Spinal cord (tissue), 10 donors: ENCODE measurements around the gene CCT2. TPM values are rescaled to one million over a fixed set of nuclear protein-coding genes. Genes with fewer than 3 reads are reported as not detected.

ENCODE experiments used
- DNase-seq, 6 donors: peaks; one replicate each; pipeline versions ENCODE4 v3.0.0 to v3.0.0-alpha.2; 2013 to 2015; ENCODE audit warnings: low spot score in 6 of 6, low read depth in 4 of 6
- H3K27ac ChIP-seq: one replicate; pipeline ENCODE4 v1.5.1; 2013; ENCODE audit warnings: low read depth, low read length, control low read depth
- H3K27me3 ChIP-seq: one replicate; pipeline ENCODE4 v1.6.1; 2013; ENCODE audit warnings: low read length; ENCODE audit not compliant: control insufficient read depth, insufficient read depth
- H3K36me3 ChIP-seq: one replicate; pipeline ENCODE4 v1.6.1; 2013; ENCODE audit warnings: low read length; ENCODE audit not compliant: control insufficient read depth, insufficient read depth
- H3K4me1 ChIP-seq: one replicate; pipeline ENCODE4 v1.6.1; 2013; ENCODE audit warnings: low read length; ENCODE audit not compliant: control insufficient read depth, insufficient read depth
- H3K4me3 ChIP-seq: one replicate; pipeline ENCODE4 v1.5.1; 2013; ENCODE audit warnings: low read depth, low read length, control low read depth
- H3K9me3 ChIP-seq: one replicate; pipeline ENCODE4 v1.6.1; 2013; ENCODE audit warnings: low read length; ENCODE audit not compliant: control insufficient read depth, insufficient read depth
- WGBS: methylation state at CpG from one replicate; pipeline ENCODE4 v1.1.5; 2013; ENCODE audit warnings: missing lambda C conversion rate; ENCODE audit not compliant: insufficient coverage; 5-methylcytosine and 5-hydroxymethylcytosine counted together
- polyA plus RNA-seq, 2 donors: library from polyadenylated mRNA; unstranded; fragments of 120-200 nt; gene quantifications; one replicate each; pipeline ENCODE4 v1.2.1, GENCODE V29; 2013; ENCODE audit not compliant: insufficient read length in 2 of 2
- total RNA-seq, 2 donors: library from RNA; depleted of rRNA in 1 of 2; stranded (reverse); fragments of 120-200 nt in 1 of 2; fragments of >200 nt in 1 of 2; gene quantifications; one replicate each; pipeline versions ENCODE4 v1.2.3 to v1.2.4, GENCODE V29; 2013 to 2014
- donor health status: healthy.

Gene CCT2
- total and polyA plus RNA-seq, 4 donors, result 207 to 220 (median 208) TPM

GRCh38 chr12:69623970-69624369 is 38.7 kb downstream of the CCT2 start:
- DNase-seq, result peak in 1 of 6 donors; percentile 28
- H3K9me3 ChIP-seq, result no peaks in the 10 kb centered on the region
- WGBS, result 89% methylated on average over 13 of the region's 13 CpGs
- H3K27ac ChIP-seq, result no peak overlapping the region
- no peaks in the 10 kb centered on the region for H3K4me1 ChIP-seq
- no peak overlapping the region for H3K4me3 ChIP-seq
- no peaks in the 10 kb centered on the region for H3K27me3 ChIP-seq
- no peaks in the 10 kb centered on the region for H3K36me3 ChIP-seq

- WGBS, result 50% methylated on average over 2 of the region's 8 CpGs
- H3K9me3 ChIP-seq, result no peaks in the 10 kb centered on the region
- DNase-seq, result no peak
- no peaks in the 10 kb centered on the region for H3K4me1 ChIP-seq
- H3K27ac ChIP-seq, result no peak overlapping the region
- no peak overlapping the region for H3K4me3 ChIP-seq
- H3K27me3 ChIP-seq, result no peaks in the 10 kb centered on the region
- no peaks in the 10 kb centered on the region for H3K36me3 ChIP-seq
Measured at GRCh38 chr12:69627501-69627900, 42.2 kb downstream of the CCT2 start.

GRCh38 chr12:69630191-69630590 is 44.9 kb downstream of the CCT2 start:
- Histone ChIP-seq H3K4me1 (no peaks in the 10 kb centered on the region), H3K4me3 (no peak overlapping the region), H3K36me3 (no peaks in the 10 kb centered on the region), H3K27me3 (no peaks in the 10 kb centered on the region), H3K27ac (no peak overlapping the region), H3K9me3 (no peaks in the 10 kb centered on the region)
- 87% methylated on average over 6 of the region's 6 CpGs for WGBS
- no peak for DNase-seq

DNA sequence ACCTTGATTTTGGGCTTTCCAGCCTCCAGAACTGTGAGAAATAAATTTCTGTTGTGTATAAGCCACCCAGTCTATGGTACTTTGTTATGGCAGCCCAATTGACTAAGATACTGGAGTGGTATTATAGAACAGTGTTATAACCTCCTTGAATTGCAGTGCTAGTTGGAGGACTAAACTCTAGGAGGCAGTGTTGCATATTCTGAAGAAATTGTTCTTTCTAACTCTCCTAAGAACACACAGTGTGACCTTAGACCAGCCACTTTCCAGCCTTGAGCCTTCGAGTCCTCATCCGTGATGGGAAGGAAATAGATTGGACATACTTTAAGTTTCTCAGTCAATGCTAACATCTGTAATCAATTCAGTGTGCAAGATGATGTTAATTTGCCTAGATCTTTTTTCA is 47.8 kb downstream of the CCT2 start:
- no CpG with 5 or more reads among the region's 2 CpGs for WGBS
- no peaks in the 10 kb centered on the region for H3K9me3 ChIP-seq
- H3K27ac ChIP-seq, result no peak overlapping the region
- H3K4me1 ChIP-seq, result no peaks in the 10 kb centered on the region
- no peak overlapping the region for H3K4me3 ChIP-seq
- DNase-seq, result no peak
- no peaks in the 10 kb centered on the region for H3K27me3 ChIP-seq
- H3K36me3 ChIP-seq, result no peaks in the 10 kb centered on the region

GRCh38 chr12:69639400-69640016 is 54.2 kb downstream of the CCT2 start:
- WGBS, result 37% methylated on average over 7 of the region's 12 CpGs

DNA sequence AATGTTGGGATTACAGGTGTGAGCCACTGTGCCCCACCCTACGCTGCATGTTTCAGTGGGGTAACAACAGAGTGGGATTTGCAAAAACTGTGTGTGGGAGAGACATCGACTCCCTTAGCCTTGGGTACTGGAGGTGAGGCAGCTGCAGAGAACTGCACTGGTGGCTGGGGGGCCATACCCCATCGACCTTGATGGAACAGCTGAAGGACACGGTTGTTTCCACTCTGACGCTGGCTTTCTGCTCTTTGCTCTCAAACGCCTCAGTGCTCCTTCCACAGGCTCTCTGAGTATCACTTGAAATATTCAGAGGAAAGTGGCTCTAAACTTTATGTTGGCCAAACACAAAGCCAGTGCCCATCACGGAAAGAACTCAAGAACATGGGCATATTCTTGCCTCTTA is 56.3 kb downstream of the CCT2 start:
- no peaks in the 10 kb centered on the region for H3K27me3 ChIP-seq
- no peaks in the 10 kb centered on the region for H3K36me3 ChIP-seq
- H3K4me1 ChIP-seq, result no peaks in the 10 kb centered on the region
- H3K27ac ChIP-seq, result no peak overlapping the region
- 95% methylated on average over 6 of the region's 7 CpGs for WGBS
- DNase-seq, result no peak
- H3K9me3 ChIP-seq, result no peaks in the 10 kb centered on the region
- no peak overlapping the region for H3K4me3 ChIP-seq

More at GRCh38 chr12:69639400-69640016, 54.2 kb downstream of the CCT2 start:
- Histone ChIP-seq H3K4me3 (no peak overlapping the region), H3K4me1 (no peaks in the 10 kb centered on the region), H3K36me3 (no peaks in the 10 kb centered on the region), H3K27me3 (no peaks in the 10 kb centered on the region), H3K9me3 (no peaks in the 10 kb centered on the region), H3K27ac (no peak overlapping the region)
- peak in 4 of 6 donors; percentile 7 to 63 (median 34) for DNase-seq

GRCh38 chr12:69642531-69642930 is 57.3 kb downstream of the CCT2 start:
- DNase-seq, result no peak
- H3K9me3 ChIP-seq, result no peaks in the 10 kb centered on the region
- H3K4me3 ChIP-seq, result no peak overlapping the region
- H3K4me1 ChIP-seq, result no peaks in the 10 kb centered on the region
- no peak overlapping the region for H3K27ac ChIP-seq
- 75% methylated on average over 6 of the region's 6 CpGs for WGBS
- no peaks in the 10 kb centered on the region for H3K36me3 ChIP-seq
- no peaks in the 10 kb centered on the region for H3K27me3 ChIP-seq

DNA sequence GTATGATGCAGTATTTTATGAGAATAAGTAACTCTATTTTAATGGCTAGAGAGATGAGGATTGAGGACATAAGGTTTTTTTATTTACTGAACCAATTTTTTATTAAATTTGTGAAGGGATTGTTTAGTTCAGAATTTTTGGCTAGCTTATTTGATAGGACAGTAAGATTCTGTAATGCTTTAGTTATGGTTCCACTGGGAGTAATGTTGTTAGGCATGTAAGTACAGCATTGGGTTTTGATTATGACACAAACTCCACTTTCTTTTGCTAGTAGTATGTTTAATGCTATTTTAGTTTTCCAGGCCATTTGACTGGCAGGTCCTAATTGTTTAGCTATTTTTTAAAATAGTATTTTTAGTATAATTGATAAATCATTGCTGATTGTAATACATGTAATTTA is 59.3 kb downstream of the CCT2 start:
- Histone ChIP-seq H3K27me3 (no peaks in the 10 kb centered on the region), H3K27ac (no peak overlapping the region)
- peak in 1 of 6 donors; percentile 16 for DNase-seq

DNA sequence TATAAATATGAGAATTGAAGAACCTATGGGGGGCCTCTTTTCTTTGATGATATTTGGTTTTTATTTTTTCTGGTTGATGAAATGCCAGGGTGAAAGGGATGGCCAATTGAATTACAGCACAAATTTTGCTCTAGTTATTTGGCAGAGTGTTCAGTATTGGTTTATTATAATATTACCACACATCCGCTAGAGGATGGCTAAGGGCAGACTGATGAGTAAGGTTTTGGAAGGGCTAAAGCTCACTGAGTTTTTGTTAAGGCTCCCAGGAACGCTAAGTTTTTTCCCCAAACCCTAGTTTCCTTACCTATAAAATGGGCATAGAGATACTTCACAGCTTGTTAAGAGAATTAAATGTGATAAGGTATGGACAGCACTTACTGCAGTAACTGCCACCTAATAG is 59.8 kb downstream of the CCT2 start:
- H3K4me1 ChIP-seq, result no peaks in the 10 kb centered on the region
- H3K27ac ChIP-seq, result no peak overlapping the region
- no peak overlapping the region for H3K4me3 ChIP-seq
- no CpG with 5 or more reads among the region's 2 CpGs for WGBS
- H3K36me3 ChIP-seq, result no peaks in the 10 kb centered on the region
- no peaks in the 10 kb centered on the region for H3K27me3 ChIP-seq
- H3K9me3 ChIP-seq, result no peaks in the 10 kb centered on the region
- DNase-seq, result no peak

More for the DNA sequence above, 59.3 kb downstream of the CCT2 start:
- Histone ChIP-seq H3K4me1 (no peaks in the 10 kb centered on the region), H3K4me3 (no peak overlapping the region), H3K36me3 (no peaks in the 10 kb centered on the region), H3K9me3 (no peaks in the 10 kb centered on the region)

GRCh38 chr12:69647178-69647577 is 61.9 kb downstream of the CCT2 start:
- no peak for DNase-seq
- WGBS, result no CpG with 5 or more reads among the region's 4 CpGs
- H3K4me3 ChIP-seq, result no peak overlapping the region
- no peak overlapping the region for H3K27ac ChIP-seq
- no peaks in the 10 kb centered on the region for H3K9me3 ChIP-seq
- no peaks in the 10 kb centered on the region for H3K27me3 ChIP-seq
- no peaks in the 10 kb centered on the region for H3K36me3 ChIP-seq
- no peaks in the 10 kb centered on the region for H3K4me1 ChIP-seq
